Upper lobe of left lung (tissue), 4 donors: ENCODE results near the gene GDF10.

Experiments
- POLR2A ChIP-seq, 4 donors: fragments of 450-650 bp; IDR thresholded peaks; one replicate each; pipeline ENCODE4 v1.5.1; 2016 to 2017; ENCODE audit warnings: antibody characterized with exemption in 4 of 4, mild to moderate bottlenecking in 2 of 4
- TF ChIP-seq, protein P1 (sequence below), 6 experiments: fragments of 450-650 bp in 4 of 6; fragments of 200-600 bp in 2 of 6; sonication (generic) in 2 of 6; IDR thresholded peaks; one replicate each; pipeline ENCODE4 v1.5.1; 2016 to 2019; ENCODE audit warnings: antibody characterized with exemption in 6 of 6

DNA sequence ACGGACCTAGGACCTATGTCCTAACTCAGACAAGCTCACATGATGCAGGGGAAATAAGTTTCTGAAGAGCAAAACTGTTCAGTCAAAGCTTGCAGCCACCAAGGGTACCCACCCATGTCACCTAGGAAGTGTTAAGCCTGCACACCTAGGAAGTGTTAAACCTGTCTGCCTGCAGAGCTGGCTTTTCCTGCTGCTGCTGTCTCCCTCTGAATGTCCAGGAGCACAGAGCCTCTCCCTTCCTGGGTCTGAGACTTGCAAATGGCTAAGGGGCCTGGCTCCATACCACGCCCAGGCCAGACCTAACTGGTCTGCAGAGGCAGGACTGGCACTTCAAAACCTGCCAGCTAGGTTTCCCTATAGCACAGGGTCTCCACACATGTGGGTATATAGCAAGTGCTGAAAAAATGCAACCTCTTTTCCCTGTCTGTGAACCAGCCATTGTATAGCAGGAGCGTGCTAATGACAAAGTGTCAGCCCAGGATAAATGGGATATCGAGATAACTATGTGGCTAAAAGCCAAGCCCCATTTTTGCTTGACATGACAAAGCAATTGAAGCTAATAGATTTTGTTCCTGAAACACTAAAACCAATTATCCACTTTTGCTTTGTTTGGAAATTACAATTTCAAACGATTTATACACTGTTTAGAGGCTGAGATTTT lies 23.8 kb downstream of the GDF10 start:
- TF ChIP-seq POLR2A (IDR thresholded peaks at IDR 0.05) = no peak
- TF ChIP-seq, protein P1, sequence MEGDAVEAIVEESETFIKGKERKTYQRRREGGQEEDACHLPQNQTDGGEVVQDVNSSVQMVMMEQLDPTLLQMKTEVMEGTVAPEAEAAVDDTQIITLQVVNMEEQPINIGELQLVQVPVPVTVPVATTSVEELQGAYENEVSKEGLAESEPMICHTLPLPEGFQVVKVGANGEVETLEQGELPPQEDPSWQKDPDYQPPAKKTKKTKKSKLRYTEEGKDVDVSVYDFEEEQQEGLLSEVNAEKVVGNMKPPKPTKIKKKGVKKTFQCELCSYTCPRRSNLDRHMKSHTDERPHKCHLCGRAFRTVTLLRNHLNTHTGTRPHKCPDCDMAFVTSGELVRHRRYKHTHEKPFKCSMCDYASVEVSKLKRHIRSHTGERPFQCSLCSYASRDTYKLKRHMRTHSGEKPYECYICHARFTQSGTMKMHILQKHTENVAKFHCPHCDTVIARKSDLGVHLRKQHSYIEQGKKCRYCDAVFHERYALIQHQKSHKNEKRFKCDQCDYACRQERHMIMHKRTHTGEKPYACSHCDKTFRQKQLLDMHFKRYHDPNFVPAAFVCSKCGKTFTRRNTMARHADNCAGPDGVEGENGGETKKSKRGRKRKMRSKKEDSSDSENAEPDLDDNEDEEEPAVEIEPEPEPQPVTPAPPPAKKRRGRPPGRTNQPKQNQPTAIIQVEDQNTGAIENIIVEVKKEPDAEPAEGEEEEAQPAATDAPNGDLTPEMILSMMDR (IDR thresholded peaks at IDR 0.05) = no peak
